A204.1 (cell line): ENCODE data around the gene ZNF737.
"Not testable (repeated sequence)": the region's sequence is repeated elsewhere in the genome, so short reads cannot be mapped to it uniquely, and the experiment has no call there.

Experiments
- FAIRE-seq: peaks from 2 replicates; lab custom pipeline; 2012; peaks lifted over from hg19 to GRCh38; lab: Jason Lieb, UNC

Gene ZNF737

GRCh38 chr19:20565321-20566018 is at the start of gene ZNF737:
ZNF737 (minus strand) TSS chr19:20565781; CDS start chr19:20565640, 141 bp downstream.
- peak; percentile 92 for FAIRE-seq

- FAIRE-seq, result not testable (repeated sequence)
Observed at GRCh38 chr19:20614971-20615370, 49.4 kb upstream of the ZNF737 start.

DNA sequence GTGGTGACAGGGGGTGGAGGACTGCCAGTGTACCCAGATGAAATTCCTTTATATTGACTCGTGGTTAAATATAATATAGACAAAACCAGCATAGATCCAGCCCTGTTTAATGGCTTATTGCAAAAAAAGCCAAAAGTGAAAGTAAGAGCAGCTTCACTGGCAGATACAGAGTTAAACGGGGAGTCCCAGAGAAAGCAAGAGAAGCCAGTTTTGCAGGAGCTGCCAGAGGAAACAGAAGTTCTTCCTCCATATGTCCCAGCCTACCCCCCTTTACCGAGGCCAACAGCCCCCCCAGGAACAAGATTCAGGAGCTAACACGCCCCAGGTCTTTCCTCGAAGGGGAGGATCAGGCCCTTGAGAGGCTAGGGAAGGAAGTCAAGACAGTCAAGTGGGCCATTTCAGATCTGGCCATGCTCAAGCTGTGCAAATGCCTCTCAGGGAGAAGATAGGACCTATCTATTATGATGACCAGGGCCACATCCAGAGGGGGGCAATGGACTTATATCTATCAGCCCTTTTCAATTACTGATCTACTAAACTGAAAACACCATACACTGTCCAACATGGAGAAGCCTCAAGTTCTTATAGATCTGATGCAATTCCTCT is 47.2 kb upstream of the ZNF737 start:
- no peak for FAIRE-seq

DNA sequence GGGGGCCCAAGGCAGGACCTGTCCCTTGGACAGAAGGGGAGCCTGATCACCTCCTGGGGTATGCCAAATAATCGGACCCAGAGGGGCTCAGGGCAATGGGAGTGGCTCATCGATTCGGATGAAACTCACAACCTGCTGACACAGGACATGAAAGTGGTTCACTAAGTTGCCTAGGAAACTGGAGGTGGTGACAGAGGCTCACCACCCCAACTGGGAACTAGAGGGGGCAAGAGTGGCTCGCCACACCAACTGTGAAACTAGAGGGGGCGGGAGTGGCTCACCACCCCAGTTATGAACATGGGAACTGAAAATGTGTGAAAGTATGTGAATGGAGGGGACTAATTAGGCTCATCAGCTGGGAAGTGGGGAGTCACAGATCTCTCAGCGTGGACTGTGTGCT is 46.3 kb upstream of the ZNF737 start:
- no peak for FAIRE-seq

GRCh38 chr19:20607943-20608342 is 42.4 kb upstream of the ZNF737 start:
- FAIRE-seq, result no peak

- FAIRE-seq, result no peak
Observed at GRCh38 chr19:20558571-20558970, 7.0 kb downstream of the ZNF737 start.

DNA sequence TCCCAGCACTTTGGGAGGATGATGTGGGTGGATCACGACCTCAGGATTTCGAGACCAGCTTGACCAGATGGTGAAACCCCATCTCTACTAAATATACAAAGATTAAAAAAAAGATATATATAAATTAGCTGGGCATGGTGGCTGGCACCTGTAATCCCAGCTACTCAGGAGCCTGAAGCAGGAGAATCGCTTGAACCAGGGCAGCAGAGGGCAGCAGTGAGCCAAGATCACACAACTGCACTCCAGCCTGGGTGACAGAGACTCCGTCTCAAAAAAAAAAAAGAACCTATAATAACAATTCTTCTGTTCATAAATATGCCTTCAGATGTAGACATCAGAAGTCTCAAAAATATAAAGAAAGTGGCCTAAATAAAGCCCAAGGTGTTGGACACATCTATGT is 7.6 kb downstream of the ZNF737 start:
- no peak for FAIRE-seq

DNA sequence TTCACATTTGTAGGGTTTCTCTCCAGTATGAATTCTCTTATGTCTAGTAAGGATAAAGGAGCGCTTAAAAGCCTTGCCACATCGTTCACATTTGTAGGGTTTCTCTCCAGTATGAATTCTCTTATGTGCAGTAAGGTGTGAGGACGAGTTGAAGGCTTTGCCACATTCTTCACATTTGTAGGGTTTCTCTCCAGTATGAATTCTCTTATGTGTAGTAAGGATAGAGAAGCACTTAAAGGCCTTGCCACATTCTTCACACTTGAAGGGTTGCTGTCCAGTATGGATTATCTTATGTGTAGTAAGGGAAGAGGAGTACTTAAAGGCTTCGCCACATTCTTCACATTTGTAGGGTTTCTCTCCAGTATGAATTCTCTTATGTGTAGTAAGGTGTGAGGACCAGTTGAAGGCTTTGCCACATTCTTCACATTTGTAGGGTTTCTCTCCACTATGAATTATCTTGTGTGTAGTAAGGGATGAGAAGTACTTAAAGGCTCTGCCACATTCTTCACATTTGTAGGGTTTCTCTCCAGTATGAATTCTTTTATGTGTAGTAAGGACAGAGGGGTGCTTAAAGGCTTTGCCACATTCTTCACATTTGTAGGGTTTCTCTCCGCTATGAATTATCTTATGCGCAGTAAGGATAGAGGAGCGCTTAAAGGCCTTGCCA is 20.8 kb downstream of the ZNF737 start:
- not testable (repeated sequence) for FAIRE-seq

GRCh38 chr19:20530303-20530702 is 35.3 kb downstream of the ZNF737 start:
- FAIRE-seq, result not testable (repeated sequence)

- no peak for FAIRE-seq
Observed at GRCh38 chr19:20513189-20513904, 52.2 kb downstream of the ZNF737 start.

DNA sequence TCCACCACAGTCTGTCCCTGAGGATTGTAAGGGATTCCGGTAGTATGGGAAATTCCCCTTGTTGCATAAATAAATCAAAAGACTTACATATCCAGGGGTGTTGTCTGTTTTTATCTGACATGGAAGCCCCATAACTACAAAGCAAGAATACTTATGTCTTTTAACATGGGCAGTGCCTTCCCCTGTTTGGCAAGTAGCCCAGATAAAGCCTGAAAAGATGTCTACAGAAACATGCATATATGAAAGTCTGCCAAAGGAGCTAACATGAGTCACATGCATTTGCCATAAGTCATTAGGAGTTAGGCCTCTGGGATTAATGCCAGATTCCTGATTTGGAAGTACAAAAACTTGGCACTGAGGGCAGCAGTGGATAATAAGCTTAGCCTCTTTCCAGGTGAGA is 62.1 kb downstream of the ZNF737 start:
- FAIRE-seq, result no peak
